GM23338 (cell line): Measurements from ENCODE around the gene SLC51A. TPM values are rescaled to one million over a fixed set of nuclear protein-coding genes. Genes with fewer than 3 reads are reported as not detected.

Source experiments
- ATAC-seq: fragments of 200-7000 bp; cut with Tn5 transposase; 3 replicates; pipeline ENCODE4 v1.9.1; 2020
- DNase-seq: peaks from one replicate; pipeline ENCODE4 v3.0.0-alpha.2; 2015; ENCODE audit warnings: low spot score
- H2AFZ ChIP-seq: fragments of 200-600 bp; sonication (generic); 2 replicates; pipeline ENCODE4 v1.8.0; 2016; ENCODE audit warnings: antibody characterized with exemption, mild to moderate bottlenecking, moderate library complexity
- H3F3A ChIP-seq: fragments of 200-600 bp; sonication (generic); replicated peaks from 2 replicates; pipeline ENCODE4 v1.8.0; 2017; ENCODE audit warnings: antibody characterized with exemption, mixed run types, low read depth
- H3K27ac ChIP-seq: fragments of 200-600 bp; sonication (generic); 2 replicates; pipeline ENCODE4 v1.6.1; 2016; ENCODE audit warnings: low read depth
- H3K27me3 ChIP-seq: fragments of 200-600 bp; sonication (generic); 2 replicates; pipeline ENCODE4 v1.8.0; 2016; ENCODE audit warnings: mild to moderate bottlenecking, mixed run types, moderate library complexity; ENCODE audit not compliant: insufficient read depth
- H3K36me3 ChIP-seq: fragments of 200-600 bp; sonication (generic); 2 replicates; pipeline ENCODE4 v1.8.0; 2016; ENCODE audit warnings: mild to moderate bottlenecking; ENCODE audit not compliant: insufficient read depth
- H3K4me1 ChIP-seq: fragments of 200-600 bp; sonication (generic); 2 replicates; pipeline ENCODE4 v1.8.0; 2016; ENCODE audit warnings: mild to moderate bottlenecking, moderate library complexity; ENCODE audit not compliant: insufficient read depth
- H3K4me2 ChIP-seq: fragments of 200-600 bp; sonication (generic); 2 replicates; pipeline ENCODE4 v1.7.1; 2017; ENCODE audit warnings: mixed run types
- H3K4me3 ChIP-seq: fragments of 200-600 bp; sonication (generic); 2 replicates; pipeline ENCODE4 v1.6.1; 2016; ENCODE audit warnings: mixed run types
- H3K79me2 ChIP-seq: fragments of 200-600 bp; sonication (generic); replicated peaks from 2 replicates; pipeline ENCODE4 v1.8.0; 2017; ENCODE audit warnings: mild to moderate bottlenecking; ENCODE audit not compliant: insufficient read depth
- H3K9me2 ChIP-seq: fragments of 200-600 bp; sonication (generic); 2 replicates; pipeline ENCODE4 v1.8.0; 2017; ENCODE audit not compliant: insufficient read depth
- H4K20me1 ChIP-seq: fragments of 200-600 bp; sonication (generic); replicated peaks from 2 replicates; pipeline ENCODE4 v1.8.0; 2017; ENCODE audit warnings: mild to moderate bottlenecking; ENCODE audit not compliant: insufficient read depth
- H3K27ac Mint-ChIP-seq: 2 replicates; pipeline ENCODE4 v1.8.0; 2020; ENCODE audit warnings: inconsistent platforms, mild to moderate bottlenecking, moderate library complexity, mixed read lengths
- H3K27me3 Mint-ChIP-seq: 3 replicates; pipeline ENCODE4 v1.8.0; 2022; ENCODE audit warnings: low read depth, mild to moderate bottlenecking, moderate library complexity, mixed read lengths, inconsistent platforms; ENCODE audit not compliant: insufficient read depth, poor library complexity
- H3K36me3 Mint-ChIP-seq: 3 replicates; pipeline ENCODE4 v1.8.0; 2021; ENCODE audit warnings: low read depth, mild to moderate bottlenecking, inconsistent platforms, moderate library complexity, mixed read lengths
- H3K4me1 Mint-ChIP-seq: 3 replicates; pipeline ENCODE4 v1.8.0; 2020; ENCODE audit warnings: mild to moderate bottlenecking, inconsistent platforms, mixed read lengths
- H3K4me3 Mint-ChIP-seq: 3 replicates; pipeline ENCODE4 v1.8.0; 2021; ENCODE audit warnings: moderate library complexity, mild to moderate bottlenecking, inconsistent platforms, mixed read lengths
- H3K9me3 Mint-ChIP-seq: 3 replicates; pipeline ENCODE4 v1.8.0; 2020; ENCODE audit warnings: moderate library complexity, mild to moderate bottlenecking, inconsistent platforms, mixed read lengths
- CREB1 ChIP-seq: fragments of 250-450 bp; sonication (Bioruptor Pico); IDR thresholded peaks from 2 replicates; pipeline ENCODE4 v1.5.0; 2020; ENCODE audit warnings: low read depth, mild to moderate bottlenecking, moderate library complexity
- CTCF ChIP-seq, 2 experiments: fragments of 200-600 bp in 1 of 2; sonication (generic) in 1 of 2; conservative IDR thresholded peaks; 2 replicates each; pipeline versions ENCODE4 v1.5.1 to v1.6.1; 2016 to 2017; ENCODE audit warnings: antibody characterized with exemption in 2 of 2, low read depth in 2 of 2, mild to moderate bottlenecking in 2 of 2, moderate library complexity in 1 of 2
- ETS1 ChIP-seq: IDR thresholded peaks from 2 replicates; pipeline ENCODE4 v1.6.1; 2016; ENCODE audit warnings: antibody characterized with exemption
- EZH2phosphoT487 ChIP-seq: fragments of 200-600 bp; sonication (generic); IDR thresholded peaks from one replicate; pipeline ENCODE4 v1.8.1; 2018; ENCODE audit warnings: antibody characterized with exemption; ENCODE audit not compliant: unreplicated experiment
- STAT1 ChIP-seq: IDR thresholded peaks from one replicate; pipeline ENCODE4 v1.6.1; 2016; ENCODE audit warnings: antibody characterized with exemption; ENCODE audit not compliant: unreplicated experiment
- ZNF114 ChIP-seq: fragments of 250-450 bp; sonication (Bioruptor Pico); IDR thresholded peaks from 2 replicates; pipeline ENCODE4 v1.5.0; 2020; ENCODE audit warnings: mild to moderate bottlenecking, moderate library complexity
- ZNF331 ChIP-seq: fragments of 250-450 bp; sonication (Bioruptor Pico); IDR thresholded peaks from 2 replicates; pipeline ENCODE4 v1.5.0; 2020; ENCODE audit warnings: low read depth, mild to moderate bottlenecking, moderate library complexity
- polyA plus RNA-seq: library from polyadenylated mRNA; unstranded; fragments of >200 nt; fragmentation: Nextera tagmentation; extraction: Ambion mirVana; gene quantifications from 2 replicates; pipeline ENCODE4 v1.2.1, GENCODE V29; 2016
- total RNA-seq: library from RNA; depleted of rRNA; stranded (reverse); fragments of >200 nt; shearing (Covaris generic); gene quantifications from 2 replicates; pipeline ENCODE4 v1.2.3, GENCODE V29; 2014

Gene SLC51A
- total and polyA plus RNA-seq, 2 experiments from 2014 or later, result 4.0 to 6.7 TPM

- no peaks in the 10 kb centered on the region; the same call in 2 of the 3 replicates for H3K9me3 Mint-ChIP-seq
- H3K27ac Mint-ChIP-seq, result no peak overlapping the region
- Histone ChIP-seq H3K36me3 (no peaks in the 10 kb centered on the region; the same call in 1 of the 2 replicates), H4K20me1 (no peaks in the 10 kb centered on the region), H3K27me3 (no peaks in the 10 kb centered on the region), H3K27ac (no peak overlapping the region), H3K79me2 (no peaks in the 10 kb centered on the region), H2AFZ (no peak overlapping the region), H3K9me2 (no peaks in the 10 kb centered on the region), H3K4me2 (no peak overlapping the region), H3K4me1 (peaks cover 7% of the 10 kb centered on the region; the same call in 1 of the 2 replicates), H3K4me3 (no peak overlapping the region), H3F3A (peaks cover 11% of the 10 kb centered on the region)
- H3K4me3 Mint-ChIP-seq, result no peak overlapping the region
- peaks cover 4% of the 10 kb centered on the region; the same call in 1 of the 3 replicates for H3K36me3 Mint-ChIP-seq
- TF ChIP-seq ZNF114, result no peak
- DNase-seq (no peak), ATAC-seq (no peak)
- H3K4me1 Mint-ChIP-seq, result peaks cover 19% of the 10 kb centered on the region
- H3K27me3 Mint-ChIP-seq, result peaks cover 13% of the 10 kb centered on the region
Observed at GRCh38 chr3:196220587-196220986, 4.3 kb downstream of the SLC51A start.

- Histone ChIP-seq H3K4me3 (no peak overlapping the region), H3K4me1 (peaks cover 3% of the 10 kb centered on the region; the same call in 1 of the 2 replicates), H3K79me2 (no peaks in the 10 kb centered on the region), H3F3A (peaks cover 9% of the 10 kb centered on the region), H3K4me2 (no peak overlapping the region), H3K9me2 (no peaks in the 10 kb centered on the region), H2AFZ (no peak overlapping the region), H3K27me3 (no peaks in the 10 kb centered on the region), H3K27ac (no peak overlapping the region), H4K20me1 (no peaks in the 10 kb centered on the region), H3K36me3 (no peaks in the 10 kb centered on the region; the same call in 1 of the 2 replicates)
- Mint-ChIP-seq H3K4me3 (no peak overlapping the region), H3K4me1 (peaks cover 15% of the 10 kb centered on the region), H3K27ac (no peak overlapping the region), H3K36me3 (peaks cover 4% of the 10 kb centered on the region; the same call in 1 of the 3 replicates), H3K27me3 (peaks cover 13% of the 10 kb centered on the region), H3K9me3 (no peaks in the 10 kb centered on the region; the same call in 2 of the 3 replicates)
- TF ChIP-seq CREB1 (CRISPR knock-in tag), result no peak
- no peak for TF ChIP-seq ZNF331
- TF ChIP-seq CTCF (conservative IDR thresholded peaks at IDR 0.05; ENCODE audit: low read depth in 2 of 2), result no peak
- TF ChIP-seq EZH2phosphoT487, result no peak
- TF ChIP-seq STAT1, result no peak
- no peak for TF ChIP-seq ETS1
- ATAC-seq (no peak), DNase-seq (no peak)
Observed at GRCh38 chr3:196220991-196221390, 4.7 kb downstream of the SLC51A start.
